Left hindlimb (tissue), 1 donor: ENCODE data around the gene AXIN1.
"Not testable (repeated sequence)": the region's sequence is repeated elsewhere in the genome, so short reads cannot be mapped to it uniquely, and the experiment has no call there.

ENCODE experiments used
- DNase-seq: peaks from one replicate; pipeline ENCODE4 v3.0.0-alpha.2; 2018

Gene AXIN1, protein sequence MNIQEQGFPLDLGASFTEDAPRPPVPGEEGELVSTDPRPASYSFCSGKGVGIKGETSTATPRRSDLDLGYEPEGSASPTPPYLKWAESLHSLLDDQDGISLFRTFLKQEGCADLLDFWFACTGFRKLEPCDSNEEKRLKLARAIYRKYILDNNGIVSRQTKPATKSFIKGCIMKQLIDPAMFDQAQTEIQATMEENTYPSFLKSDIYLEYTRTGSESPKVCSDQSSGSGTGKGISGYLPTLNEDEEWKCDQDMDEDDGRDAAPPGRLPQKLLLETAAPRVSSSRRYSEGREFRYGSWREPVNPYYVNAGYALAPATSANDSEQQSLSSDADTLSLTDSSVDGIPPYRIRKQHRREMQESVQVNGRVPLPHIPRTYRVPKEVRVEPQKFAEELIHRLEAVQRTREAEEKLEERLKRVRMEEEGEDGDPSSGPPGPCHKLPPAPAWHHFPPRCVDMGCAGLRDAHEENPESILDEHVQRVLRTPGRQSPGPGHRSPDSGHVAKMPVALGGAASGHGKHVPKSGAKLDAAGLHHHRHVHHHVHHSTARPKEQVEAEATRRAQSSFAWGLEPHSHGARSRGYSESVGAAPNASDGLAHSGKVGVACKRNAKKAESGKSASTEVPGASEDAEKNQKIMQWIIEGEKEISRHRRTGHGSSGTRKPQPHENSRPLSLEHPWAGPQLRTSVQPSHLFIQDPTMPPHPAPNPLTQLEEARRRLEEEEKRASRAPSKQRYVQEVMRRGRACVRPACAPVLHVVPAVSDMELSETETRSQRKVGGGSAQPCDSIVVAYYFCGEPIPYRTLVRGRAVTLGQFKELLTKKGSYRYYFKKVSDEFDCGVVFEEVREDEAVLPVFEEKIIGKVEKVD

GRCh38 chr16:352547-353403, at the start of gene AXIN1:
Gene AXIN1, minus strand, starts transcription at chr16:352723. Its CDS starts 5,698 bp downstream, at chr16:347025.
- peak; percentile 96 for DNase-seq

DNA sequence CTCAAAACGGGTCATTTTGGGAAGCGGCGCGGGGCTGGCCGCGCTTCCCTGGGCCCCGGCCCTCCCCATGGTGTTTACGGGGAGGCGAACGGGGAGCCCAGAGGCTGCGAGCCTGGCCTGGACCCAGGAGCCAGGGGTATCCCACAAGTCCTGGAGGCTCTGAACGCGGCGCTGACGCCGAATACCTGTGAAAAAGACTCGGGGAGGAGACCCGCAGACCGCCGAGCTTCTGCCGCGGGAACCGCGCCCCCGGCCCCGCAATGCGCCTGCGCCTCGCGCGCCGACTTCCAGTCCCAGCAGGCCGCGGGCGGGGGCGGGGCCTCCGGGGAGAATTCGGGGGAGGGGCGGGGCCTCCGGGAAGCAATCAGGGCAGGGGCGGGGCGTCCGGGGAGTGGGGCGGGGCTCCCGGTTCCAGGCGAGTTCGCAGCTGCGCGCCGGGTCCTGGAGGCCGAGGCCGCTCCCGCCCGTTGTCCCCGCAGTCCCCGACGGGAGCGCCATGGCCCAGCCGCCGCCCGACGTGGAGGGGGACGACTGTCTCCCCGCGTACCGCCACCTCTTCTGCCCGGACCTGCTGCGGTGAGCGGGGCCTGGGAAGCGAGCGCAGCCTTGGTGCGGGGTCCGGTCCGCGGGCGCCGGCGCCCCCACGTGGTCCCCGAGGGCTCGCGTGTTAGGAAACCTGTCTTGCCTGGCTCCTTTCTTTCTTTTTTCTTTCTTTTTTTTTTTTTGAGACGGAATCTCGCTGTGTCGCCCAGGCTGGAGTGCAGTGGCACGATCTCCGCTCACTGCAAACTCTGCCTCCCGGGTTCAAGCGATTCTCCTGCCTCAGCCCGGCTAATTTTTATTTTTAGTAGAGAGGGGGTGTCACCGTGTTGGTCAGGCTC, 49.2 kb upstream of the AXIN1 start, which contains the start of gene DECR2:
Gene DECR2, plus strand, starts transcription at position 418 of the 881 bp plus-strand sequence. Its CDS starts 79 bp downstream, at position 497.
- peak; percentile 99 for DNase-seq

DNA sequence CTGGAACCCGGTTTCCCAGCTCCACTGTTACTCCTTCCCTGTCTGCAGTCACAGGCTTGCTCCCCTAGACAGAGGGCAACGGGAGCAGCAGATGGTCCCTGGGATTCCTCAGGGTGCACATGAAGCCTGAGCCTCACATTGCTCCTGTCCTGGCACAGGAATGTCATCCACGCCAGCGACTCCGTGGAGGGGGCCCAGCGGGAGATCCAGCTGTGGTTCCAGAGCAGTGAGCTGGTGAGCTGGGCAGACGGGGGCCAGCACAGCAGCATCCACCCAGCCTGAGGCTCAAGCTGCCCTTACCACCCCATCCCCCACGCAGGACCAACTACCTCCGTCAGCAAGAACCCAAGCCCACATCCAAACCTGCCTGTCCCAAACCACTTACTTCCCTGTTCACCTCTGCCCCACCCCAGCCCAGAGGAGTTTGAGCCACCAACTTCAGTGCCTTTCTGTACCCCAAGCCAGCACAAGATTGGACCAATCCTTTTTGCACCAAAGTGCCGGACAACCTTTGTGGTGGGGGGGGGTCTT, 47.6 kb upstream of the AXIN1 start:
- no peak for DNase-seq

- DNase-seq: no peak
Observed at GRCh38 chr16:399340-400019, 47.0 kb upstream of the AXIN1 start.

- DNase-seq: no peak
Observed at GRCh38 chr16:398561-399339, 46.2 kb upstream of the AXIN1 start.

DNA sequence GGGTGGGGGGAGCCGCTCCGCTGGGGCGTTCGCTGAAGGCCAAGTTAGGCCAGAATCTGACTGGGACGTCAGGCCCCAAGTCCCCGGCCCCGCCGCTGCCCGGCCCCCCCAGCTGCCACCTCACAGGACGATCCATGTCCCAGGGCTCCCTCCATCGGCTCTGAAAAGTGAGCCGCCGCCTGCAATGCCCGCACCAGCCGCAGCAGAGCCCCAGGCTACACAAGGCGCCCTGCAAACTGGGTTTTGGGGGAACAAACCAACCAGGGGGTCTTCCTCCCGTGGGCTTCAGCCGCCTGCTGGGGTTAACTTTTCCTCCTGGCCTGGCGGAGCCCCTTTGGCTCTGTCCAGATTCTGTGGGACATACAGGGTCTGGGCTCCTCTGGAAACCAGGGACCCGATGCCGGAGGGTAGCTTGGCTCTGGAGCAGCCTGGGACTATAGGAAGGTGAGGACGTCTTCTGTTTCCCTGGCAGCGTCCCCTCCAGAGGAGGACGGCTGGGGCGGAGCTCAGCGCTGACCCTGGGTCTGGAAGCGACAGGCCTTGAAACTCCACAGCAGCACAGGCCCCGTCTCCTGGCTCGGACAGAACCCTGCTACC, 45.3 kb upstream of the AXIN1 start:
- peak; percentile 72 for DNase-seq

DNA sequence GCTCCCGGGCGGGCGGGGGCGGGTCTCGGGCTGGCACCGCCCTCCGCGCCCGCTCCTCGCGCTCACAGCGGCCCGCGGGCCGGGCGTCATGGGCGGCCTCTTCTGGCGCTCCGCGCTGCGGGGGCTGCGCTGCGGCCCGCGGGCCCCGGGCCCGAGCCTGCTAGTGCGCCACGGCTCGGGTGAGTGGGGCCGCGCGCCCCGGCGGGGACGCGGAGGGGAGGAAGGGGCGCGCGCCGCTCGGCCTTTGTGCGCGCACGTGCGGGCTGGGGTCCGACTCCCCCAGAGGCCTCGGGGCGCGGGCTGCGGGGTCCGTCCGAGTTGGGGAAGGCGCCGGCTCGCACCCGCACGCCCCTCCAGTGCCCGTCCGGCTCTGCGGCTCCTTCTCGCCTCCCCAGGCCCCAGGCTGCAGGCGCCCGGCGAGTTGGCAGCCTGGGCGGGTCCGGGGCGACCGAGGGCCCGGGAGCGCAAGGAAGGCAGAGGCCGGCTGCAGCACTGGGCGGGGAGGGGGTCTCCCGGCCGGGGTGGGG, 44.7 kb upstream of the AXIN1 start, which contains the start of gene NME4:
Gene NME4, plus strand, starts transcription at position 65 of the 527 bp plus-strand sequence. Its CDS starts 24 bp downstream, at position 89.
- no peak for DNase-seq

- peak; percentile 44 for DNase-seq
Observed at GRCh38 chr16:396605-397004, 44.1 kb upstream of the AXIN1 start.

- DNase-seq: no peak
Observed at GRCh38 chr16:396199-396598, 43.7 kb upstream of the AXIN1 start.

- DNase-seq: no peak
Observed at GRCh38 chr16:392450-393030, 40.0 kb upstream of the AXIN1 start.

GRCh38 chr16:391885-392335, 39.4 kb upstream of the AXIN1 start:
- DNase-seq: no peak

DNA sequence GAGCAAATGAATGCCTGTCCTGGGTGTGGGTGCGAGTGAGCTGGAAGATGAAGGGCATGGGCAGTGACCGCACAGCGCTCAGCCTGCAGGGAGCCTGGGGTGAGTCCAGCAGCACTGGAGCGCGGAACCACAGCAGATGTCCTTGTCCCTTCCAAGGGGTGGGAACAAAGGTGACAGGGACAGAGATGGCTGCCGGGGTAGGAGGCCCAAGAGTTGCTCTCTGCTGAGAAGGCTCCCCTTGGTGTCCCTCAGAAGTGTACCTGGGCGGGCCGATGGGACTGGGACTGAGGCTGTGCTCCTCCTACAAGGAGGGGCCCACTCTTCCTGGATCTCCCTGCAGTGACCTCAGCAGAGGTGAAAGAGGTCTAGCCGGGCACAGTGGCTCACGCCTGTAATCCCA, 36.8 kb upstream of the AXIN1 start:
- DNase-seq: no peak

GRCh38 chr16:387761-388666, 35.5 kb upstream of the AXIN1 start:
- DNase-seq: not testable (repeated sequence)

DNA sequence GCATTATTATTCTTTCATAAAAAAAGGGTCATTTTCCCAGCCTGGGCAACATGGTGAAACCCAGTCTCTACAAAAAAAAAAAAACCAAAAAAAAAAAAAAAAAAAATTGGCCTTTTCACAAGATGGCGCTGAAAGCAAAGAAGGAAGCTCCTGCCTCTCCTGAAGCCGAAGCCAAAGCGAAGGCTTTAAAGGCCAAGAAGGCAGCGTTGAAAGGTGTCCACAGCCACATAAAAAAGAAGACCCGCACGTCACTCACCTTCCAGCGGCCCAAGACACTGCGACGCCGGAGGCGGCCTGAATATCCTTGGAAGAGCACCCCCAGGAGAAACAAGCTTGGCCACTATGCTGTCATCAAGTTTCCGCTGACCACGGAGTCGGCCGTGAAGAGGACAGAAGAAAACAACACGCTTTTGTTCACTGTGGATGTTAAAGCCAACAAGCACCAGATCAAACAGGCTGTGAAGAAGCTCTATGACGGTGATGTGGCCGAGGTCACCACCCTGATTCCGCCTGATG, 34.2 kb upstream of the AXIN1 start:
- DNase-seq: no peak

DNA sequence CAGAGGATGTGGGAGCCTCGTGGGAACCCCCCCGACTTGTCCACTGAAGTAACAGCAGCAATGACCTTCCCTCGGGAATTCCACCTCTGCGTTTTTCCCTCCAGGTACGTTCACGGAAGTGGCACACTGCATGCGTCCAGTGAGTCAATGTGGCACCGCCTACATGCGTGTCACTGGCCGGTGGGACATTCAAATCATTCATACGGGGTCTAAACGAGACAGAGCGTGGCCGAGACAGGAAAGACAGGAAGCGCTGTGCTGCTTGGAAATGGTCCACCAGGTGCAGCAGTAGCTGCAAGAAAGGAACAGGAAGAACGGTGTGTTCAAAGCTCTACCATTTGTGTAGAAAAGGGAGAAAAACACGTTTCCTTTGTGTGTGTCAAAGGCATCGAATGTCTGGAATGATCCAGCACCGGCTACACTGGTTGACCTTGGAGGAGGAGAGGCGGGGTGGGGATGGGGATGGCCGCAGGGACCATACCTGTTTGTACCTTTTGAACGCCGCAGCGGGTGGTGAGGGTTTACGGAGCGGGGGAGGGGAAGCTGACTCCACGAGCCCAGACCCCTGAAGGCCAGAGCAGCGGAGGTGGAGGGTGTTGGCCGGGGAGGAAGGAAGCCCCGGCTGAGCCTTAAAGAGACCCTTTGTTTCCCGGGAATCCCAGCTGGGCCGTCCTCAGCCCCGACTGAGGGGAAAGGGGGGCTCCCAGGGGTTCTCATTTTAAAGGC, 31.0 kb upstream of the AXIN1 start:
- no peak for DNase-seq
